ENCODE data around the gene PTPRN2.

Gene PTPRN2

DNA sequence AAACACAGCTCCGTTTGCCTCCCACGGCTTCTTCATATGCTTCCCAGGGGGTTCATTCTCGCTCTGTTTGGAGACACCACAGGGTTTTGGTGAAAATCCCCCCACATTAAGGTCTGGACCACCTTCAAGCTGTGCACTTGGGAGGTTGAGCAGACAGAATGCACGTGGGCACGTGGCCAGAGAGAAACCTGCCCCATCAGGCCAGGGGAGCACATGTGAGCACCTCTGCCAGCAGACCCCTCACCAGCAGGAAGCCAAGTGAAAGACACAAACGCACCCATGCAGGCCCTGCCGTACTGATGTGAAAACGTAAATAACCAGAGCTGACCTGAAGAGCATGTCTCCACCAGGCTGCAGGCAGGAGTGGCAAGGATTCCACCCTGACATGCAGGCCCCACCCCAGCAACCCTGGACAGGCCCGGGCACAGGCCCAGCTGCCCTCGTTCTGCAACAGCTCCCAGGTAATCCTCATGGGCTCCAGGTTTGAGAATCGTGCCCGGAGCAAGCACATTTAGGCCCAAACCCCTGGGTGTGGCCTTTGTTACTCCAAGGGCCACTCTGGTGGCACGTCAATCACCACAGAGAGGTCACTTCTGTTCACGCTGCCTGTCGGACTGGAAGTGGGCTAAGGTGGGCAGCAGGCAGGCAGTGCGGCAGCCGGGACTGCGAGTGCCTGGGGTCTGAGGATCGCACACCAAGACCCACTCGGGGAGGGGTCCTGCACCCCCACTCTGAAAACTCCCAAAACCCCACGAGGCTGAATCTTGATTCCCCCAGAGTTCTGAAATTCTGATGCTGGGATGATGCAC is 184.4 kb downstream of the PTPRN2 start:
- Histone ChIP-seq H3K27me3 (ENCODE audit: control insufficient read depth in 1 of 2, insufficient read depth in 2 of 2, low read length in 2 of 2) (no peaks in the 10 kb centered on the region), H3K9me3 (ENCODE audit: low read length) (no peaks in the 10 kb centered on the region), H3K36me3 (ENCODE audit: insufficient read depth, low read length) (no peaks in the 10 kb centered on the region), H3K27ac (ENCODE audit: low read depth, low read length) (no peak overlapping the region), H3K9ac (ENCODE audit: low read length) (no peak overlapping the region), H3K4me1 (ENCODE audit: insufficient read depth, low read length) (no peaks in the 10 kb centered on the region), H3K4me3 (ENCODE audit: low read depth in 1 of 2, low read length in 2 of 2) (no peak overlapping the region)

DNA sequence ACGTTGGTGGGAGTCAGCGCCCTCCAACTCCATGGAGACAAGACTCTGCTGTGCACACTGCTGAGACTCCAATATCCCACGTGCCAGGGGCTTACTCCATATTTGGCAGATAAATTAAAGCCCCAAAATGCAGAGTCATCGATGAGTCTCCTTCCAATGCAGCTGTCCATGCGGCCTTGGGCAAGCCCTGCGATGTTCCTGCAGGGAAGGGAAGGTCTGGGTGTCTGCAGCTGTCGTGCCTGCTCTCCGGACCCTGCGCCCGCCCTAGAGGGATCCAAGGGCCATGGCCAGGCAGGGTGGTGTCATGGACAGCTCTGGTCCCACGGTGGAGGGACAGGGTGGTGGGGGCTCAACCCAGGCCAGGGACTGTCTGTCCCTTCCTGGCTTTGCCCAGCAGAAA is 185.2 kb downstream of the PTPRN2 start:
- Histone ChIP-seq H3K27me3 (ENCODE audit: control insufficient read depth in 1 of 2, insufficient read depth in 2 of 2, low read length in 2 of 2) (no peaks in the 10 kb centered on the region), H3K4me3 (ENCODE audit: low read depth in 1 of 2, low read length in 2 of 2) (no peak overlapping the region), H3K9me3 (ENCODE audit: low read length) (no peaks in the 10 kb centered on the region), H3K27ac (ENCODE audit: low read depth, low read length) (no peak overlapping the region), H3K36me3 (ENCODE audit: insufficient read depth, low read length) (no peaks in the 10 kb centered on the region), H3K4me1 (ENCODE audit: insufficient read depth, low read length) (no peaks in the 10 kb centered on the region), H3K9ac (ENCODE audit: low read length) (no peak overlapping the region)

DNA sequence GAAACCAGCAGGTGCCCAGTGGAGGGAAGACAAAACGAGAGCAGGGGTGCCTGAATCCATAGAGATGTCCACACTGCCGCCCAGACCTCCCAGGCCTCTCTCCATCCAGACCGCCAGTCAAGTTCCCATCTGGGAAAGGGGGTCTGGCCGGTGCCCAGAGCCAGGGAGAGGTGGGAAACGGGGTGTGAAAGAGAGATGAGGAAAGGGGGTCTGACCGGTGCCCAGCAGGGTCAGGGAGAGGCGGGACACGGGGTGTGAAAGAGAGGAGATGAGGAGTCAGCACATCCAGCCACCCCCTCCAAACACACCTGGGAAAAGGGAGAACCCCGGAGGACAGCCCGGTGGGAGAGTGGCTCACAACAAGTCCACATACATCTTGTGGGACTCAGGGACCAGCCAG is 185.8 kb downstream of the PTPRN2 start:
- no peak overlapping the region for H3K9ac ChIP-seq (ENCODE audit: low read length)
- H3K4me1 ChIP-seq (ENCODE audit: insufficient read depth, low read length), result no peaks in the 10 kb centered on the region
- no peak overlapping the region for H3K4me3 ChIP-seq (ENCODE audit: low read depth in 1 of 2, low read length in 2 of 2)
- H3K27ac ChIP-seq (ENCODE audit: low read depth, low read length), result no peak overlapping the region
- H3K9me3 ChIP-seq (ENCODE audit: low read length), result no peaks in the 10 kb centered on the region
- no peaks in the 10 kb centered on the region for H3K36me3 ChIP-seq (ENCODE audit: insufficient read depth, low read length)
- H3K27me3 ChIP-seq (ENCODE audit: control insufficient read depth in 1 of 2, insufficient read depth in 2 of 2, low read length in 2 of 2), result no peaks in the 10 kb centered on the region

DNA sequence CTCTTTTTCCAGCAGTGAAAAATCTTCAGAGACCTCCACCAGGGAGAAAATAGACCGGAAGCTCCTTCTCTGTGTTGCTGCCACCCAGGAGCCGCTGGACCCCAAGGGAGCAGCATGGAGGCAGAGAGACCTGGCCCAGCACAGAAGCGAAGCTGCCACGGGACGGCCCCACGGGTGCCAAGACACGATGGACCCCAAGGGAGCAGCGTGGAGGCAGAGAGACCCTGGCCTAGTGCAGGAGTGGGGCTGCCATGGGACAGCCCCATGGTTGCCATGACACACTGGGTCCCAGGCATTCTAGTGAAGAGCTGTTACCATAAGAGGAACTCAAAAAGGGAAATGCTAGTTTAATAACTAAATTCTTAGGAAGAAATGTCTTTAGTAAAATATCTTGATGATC is 186.3 kb downstream of the PTPRN2 start:
- Histone ChIP-seq H3K4me1 (ENCODE audit: insufficient read depth, low read length) (no peaks in the 10 kb centered on the region), H3K27me3 (ENCODE audit: control insufficient read depth in 1 of 2, insufficient read depth in 2 of 2, low read length in 2 of 2) (no peaks in the 10 kb centered on the region), H3K36me3 (ENCODE audit: insufficient read depth, low read length) (no peaks in the 10 kb centered on the region), H3K27ac (ENCODE audit: low read depth, low read length) (no peak overlapping the region), H3K4me3 (ENCODE audit: low read depth in 1 of 2, low read length in 2 of 2) (no peak overlapping the region), H3K9ac (ENCODE audit: low read length) (no peak overlapping the region), H3K9me3 (ENCODE audit: low read length) (no peaks in the 10 kb centered on the region)

DNA sequence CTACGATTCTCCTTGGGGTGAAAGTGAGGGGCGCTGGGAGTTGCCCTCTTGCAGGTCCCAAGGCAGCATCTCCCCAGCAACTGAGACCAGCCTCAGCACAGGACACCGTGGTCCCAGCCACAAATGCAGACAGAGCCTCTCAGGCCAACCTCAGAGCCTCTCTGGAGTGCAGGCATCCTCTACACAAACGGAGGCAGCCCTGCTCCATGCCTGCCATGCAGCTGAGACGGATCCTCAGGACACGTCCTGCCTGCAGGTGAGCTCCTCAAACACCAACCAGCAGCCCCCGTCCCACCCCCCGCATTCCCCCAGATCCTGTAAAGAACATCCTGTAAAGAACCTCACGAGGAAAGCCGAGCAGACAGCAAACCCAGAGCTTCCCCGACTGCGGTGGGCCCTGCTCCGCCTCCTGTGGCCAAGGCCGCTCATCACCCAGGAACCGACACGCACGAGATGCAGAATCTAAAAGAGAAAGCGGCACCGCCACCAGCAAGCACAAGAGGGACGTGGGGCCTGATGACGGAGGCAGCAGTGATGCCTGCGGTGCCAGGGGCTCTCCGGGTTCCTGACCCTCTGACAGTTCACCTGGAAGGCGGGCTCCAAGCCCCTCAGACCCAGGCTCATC is 186.9 kb downstream of the PTPRN2 start:
- H3K27ac ChIP-seq (ENCODE audit: low read depth, low read length), result no peak overlapping the region

DNA sequence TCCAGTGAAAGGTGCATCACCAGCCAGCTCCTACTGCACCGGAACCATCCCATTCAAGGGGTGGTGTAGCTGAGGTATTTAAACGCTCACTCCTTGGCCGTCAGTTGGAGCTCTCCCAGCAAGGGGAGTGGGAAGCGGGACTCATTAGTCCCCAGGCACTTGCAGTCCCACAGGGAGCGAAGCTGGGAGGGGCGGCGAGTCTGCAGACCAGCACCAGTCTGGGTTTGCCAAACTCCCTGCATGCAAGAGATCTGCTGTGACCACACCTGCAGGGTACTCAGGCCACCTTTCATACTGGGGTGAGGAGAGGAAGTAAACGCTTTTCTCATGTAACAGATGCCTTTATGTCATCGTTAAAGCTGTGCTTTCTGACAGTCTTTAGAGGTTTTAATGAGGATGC is 187.9 kb downstream of the PTPRN2 start:
- Histone ChIP-seq H3K36me3 (ENCODE audit: insufficient read depth, low read length) (no peaks in the 10 kb centered on the region), H3K9me3 (ENCODE audit: low read length) (no peaks in the 10 kb centered on the region), H3K27me3 (ENCODE audit: control insufficient read depth in 1 of 2, insufficient read depth in 2 of 2, low read length in 2 of 2) (no peaks in the 10 kb centered on the region), H3K4me1 (ENCODE audit: insufficient read depth, low read length) (no peaks in the 10 kb centered on the region), H3K27ac (ENCODE audit: low read depth, low read length) (no peak overlapping the region), H3K4me3 (ENCODE audit: low read depth in 1 of 2, low read length in 2 of 2) (no peak overlapping the region), H3K9ac (ENCODE audit: low read length) (no peak overlapping the region)

More for the DNA sequence above, 186.9 kb downstream of the PTPRN2 start:
- Histone ChIP-seq H3K9ac (ENCODE audit: low read length) (no peak overlapping the region), H3K4me3 (ENCODE audit: low read depth in 1 of 2, low read length in 2 of 2) (no peak overlapping the region), H3K36me3 (ENCODE audit: insufficient read depth, low read length) (no peaks in the 10 kb centered on the region), H3K4me1 (ENCODE audit: insufficient read depth, low read length) (no peaks in the 10 kb centered on the region), H3K27me3 (ENCODE audit: control insufficient read depth in 1 of 2, insufficient read depth in 2 of 2, low read length in 2 of 2) (no peaks in the 10 kb centered on the region), H3K9me3 (ENCODE audit: low read length) (no peaks in the 10 kb centered on the region)

DNA sequence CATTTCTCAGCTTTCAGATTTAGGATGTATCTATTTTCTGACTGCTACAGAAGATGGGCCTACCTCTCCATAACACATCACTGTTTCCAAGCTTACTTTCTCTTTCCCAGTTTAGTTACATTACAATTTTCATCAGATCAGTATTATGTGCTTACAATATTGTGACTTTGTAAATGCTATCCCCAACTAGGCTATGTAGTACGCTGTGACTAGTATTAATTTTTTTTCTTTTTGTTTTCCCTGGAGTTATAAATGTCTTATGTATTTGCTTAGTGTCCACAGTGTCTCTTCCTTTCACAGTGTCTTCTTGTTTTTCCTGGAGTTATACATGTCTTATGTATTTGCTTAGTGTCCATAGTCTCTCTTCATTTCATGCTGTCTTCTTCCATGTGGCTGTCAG is 188.9 kb downstream of the PTPRN2 start:
- Histone ChIP-seq H3K9me3 (ENCODE audit: low read length) (no peaks in the 10 kb centered on the region), H3K9ac (ENCODE audit: low read length) (no peak overlapping the region), H3K4me3 (ENCODE audit: low read depth in 1 of 2, low read length in 2 of 2) (no peak overlapping the region), H3K4me1 (ENCODE audit: insufficient read depth, low read length) (no peaks in the 10 kb centered on the region), H3K27ac (ENCODE audit: low read depth, low read length) (no peak overlapping the region), H3K27me3 (ENCODE audit: control insufficient read depth in 1 of 2, insufficient read depth in 2 of 2, low read length in 2 of 2) (no peaks in the 10 kb centered on the region), H3K36me3 (ENCODE audit: insufficient read depth, low read length) (no peaks in the 10 kb centered on the region)

DNA sequence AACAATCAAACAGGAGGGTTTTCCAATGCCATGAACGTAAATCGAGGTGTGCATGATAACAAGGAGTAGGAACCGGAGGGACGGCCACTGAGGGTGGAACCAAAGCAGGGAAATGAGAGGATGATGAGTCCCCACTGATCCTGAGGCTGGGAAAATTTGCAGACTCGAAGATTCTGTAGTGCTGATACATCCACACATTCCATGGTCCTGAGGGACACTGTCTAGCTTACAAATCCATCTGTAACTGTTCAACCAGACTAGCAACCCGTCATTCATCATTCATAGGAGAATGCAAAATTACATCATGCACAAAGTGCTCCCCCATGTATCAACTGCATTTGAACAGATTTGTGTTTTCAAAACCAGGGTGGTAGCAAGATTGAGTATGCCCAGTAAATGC is 189.7 kb downstream of the PTPRN2 start:
- H3K9ac ChIP-seq (ENCODE audit: low read length), result no peak overlapping the region
- no peak overlapping the region for H3K27ac ChIP-seq (ENCODE audit: low read depth, low read length)

DNA sequence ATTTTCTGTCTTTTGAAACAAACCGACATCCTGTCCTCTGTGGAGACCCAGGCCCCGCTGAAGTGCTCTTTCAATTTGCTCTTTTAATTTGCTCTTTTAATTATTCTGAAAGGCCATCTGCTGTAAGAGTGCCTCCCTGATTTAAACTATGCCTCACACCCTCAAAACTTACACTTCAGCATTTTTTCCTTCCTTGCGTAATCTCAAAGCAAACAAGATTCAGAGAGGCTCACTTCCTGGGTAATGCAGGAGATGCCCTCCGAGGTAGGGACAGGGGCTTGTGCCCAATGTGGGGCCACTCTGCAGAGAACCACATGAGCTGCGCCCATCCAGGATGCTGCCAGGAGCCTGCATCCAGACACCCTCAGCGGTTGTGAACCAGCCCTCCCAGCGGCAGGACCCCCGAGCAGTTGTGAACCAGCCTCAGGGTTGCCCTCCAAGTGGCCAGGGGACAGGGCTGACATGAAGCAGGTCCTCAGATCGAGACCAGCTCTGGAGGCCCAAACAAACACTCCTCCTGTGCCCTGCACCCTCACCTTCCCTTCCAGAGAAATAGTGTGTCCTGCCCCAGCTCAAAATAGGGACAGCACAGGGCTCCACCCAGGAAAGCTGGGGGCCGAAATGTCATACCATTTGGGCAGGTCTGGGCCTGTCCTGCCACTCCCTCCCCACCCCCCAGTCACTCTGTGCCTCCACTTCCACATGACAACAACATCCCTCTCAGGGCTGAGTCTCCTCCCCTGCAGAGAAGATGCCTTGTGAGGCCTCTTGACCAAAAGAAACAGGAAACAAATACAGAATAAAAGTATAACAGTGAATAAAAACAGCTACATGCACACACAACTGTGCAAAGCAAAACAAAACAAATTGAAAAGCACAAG is 190.4 kb downstream of the PTPRN2 start:
- Histone ChIP-seq H3K27ac (ENCODE audit: low read depth, low read length) (no peak overlapping the region), H3K9me3 (ENCODE audit: low read length) (no peaks in the 10 kb centered on the region), H3K9ac (ENCODE audit: low read length) (no peak overlapping the region), H3K27me3 (ENCODE audit: control insufficient read depth in 1 of 2, insufficient read depth in 2 of 2, low read length in 2 of 2) (no peaks in the 10 kb centered on the region), H3K4me3 (ENCODE audit: low read depth in 1 of 2, low read length in 2 of 2) (no peak overlapping the region), H3K4me1 (ENCODE audit: insufficient read depth, low read length) (no peaks in the 10 kb centered on the region), H3K36me3 (ENCODE audit: insufficient read depth, low read length) (no peaks in the 10 kb centered on the region)

More for the DNA sequence above, 189.7 kb downstream of the PTPRN2 start:
- Histone ChIP-seq H3K4me1 (ENCODE audit: insufficient read depth, low read length) (no peaks in the 10 kb centered on the region), H3K9me3 (ENCODE audit: low read length) (no peaks in the 10 kb centered on the region), H3K36me3 (ENCODE audit: insufficient read depth, low read length) (no peaks in the 10 kb centered on the region), H3K4me3 (ENCODE audit: low read depth in 1 of 2, low read length in 2 of 2) (no peak overlapping the region), H3K27me3 (ENCODE audit: control insufficient read depth in 1 of 2, insufficient read depth in 2 of 2, low read length in 2 of 2) (no peaks in the 10 kb centered on the region)

DNA sequence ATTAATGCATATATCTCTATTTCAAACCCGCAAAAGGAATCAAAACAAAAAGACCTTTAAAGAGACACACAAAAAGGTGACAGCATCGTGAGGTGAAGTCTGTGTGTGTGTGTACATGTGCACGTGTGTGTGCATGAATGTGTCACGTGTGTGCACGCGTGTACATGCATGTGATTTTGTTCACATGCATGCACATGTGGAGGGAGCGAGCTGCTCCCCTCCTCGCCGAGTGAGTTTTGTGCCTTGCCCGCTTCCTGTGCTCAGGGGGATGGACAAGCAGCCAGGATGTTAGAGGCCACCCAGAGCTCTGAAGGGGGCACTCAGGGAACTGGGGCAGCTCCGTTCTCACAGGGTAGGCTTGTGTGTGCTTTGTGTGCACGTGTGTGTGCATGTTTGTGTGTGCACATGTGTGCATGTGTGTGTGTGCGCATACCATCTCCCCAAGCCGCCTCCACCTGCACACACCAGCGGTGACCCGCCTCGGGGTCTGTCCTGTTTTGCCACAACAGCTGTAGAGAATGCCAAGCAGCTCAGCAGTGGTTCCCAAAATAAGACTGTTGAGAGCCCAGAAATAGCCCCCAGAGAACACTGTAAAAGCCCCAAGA is 191.2 kb downstream of the PTPRN2 start:
- no peaks in the 10 kb centered on the region for H3K27me3 ChIP-seq (ENCODE audit: control insufficient read depth in 1 of 2, insufficient read depth in 2 of 2, low read length in 2 of 2)
- no peak overlapping the region for H3K9ac ChIP-seq (ENCODE audit: low read length)
- no peak overlapping the region for H3K4me3 ChIP-seq (ENCODE audit: low read depth in 1 of 2, low read length in 2 of 2)
- H3K9me3 ChIP-seq (ENCODE audit: low read length), result no peaks in the 10 kb centered on the region
- no peak overlapping the region for H3K27ac ChIP-seq (ENCODE audit: low read depth, low read length)
- H3K4me1 ChIP-seq (ENCODE audit: insufficient read depth, low read length), result no peaks in the 10 kb centered on the region
- H3K36me3 ChIP-seq (ENCODE audit: insufficient read depth, low read length), result no peaks in the 10 kb centered on the region

DNA sequence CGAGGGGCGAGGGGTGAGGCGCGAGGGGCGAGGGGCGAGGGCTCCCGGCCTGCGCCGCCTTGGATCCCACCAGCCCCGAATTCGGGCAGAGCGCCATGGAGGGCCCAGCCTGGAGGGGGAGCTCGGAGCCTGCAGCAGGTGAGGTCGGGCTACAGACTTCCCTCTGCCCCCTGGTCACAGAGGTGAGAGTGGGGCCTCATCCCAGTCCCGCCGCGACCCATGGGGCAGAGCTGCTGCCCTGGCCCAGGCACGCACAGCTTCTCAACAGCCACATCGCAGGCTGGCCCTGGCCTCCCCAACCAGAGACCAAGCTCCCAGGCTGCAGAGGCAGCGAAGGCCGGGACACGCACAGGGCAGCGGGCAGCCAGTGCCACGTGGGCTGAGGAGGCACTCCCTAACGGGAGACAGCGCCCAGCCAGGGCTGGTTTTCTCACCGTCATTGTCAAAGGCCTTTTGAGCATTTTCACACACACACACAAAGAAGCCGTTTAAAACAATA is 191.8 kb downstream of the PTPRN2 start:
- no peak overlapping the region for H3K27ac ChIP-seq (ENCODE audit: low read depth, low read length)
- H3K9ac ChIP-seq (ENCODE audit: low read length), result no peak overlapping the region
- no peaks in the 10 kb centered on the region for H3K27me3 ChIP-seq (ENCODE audit: control insufficient read depth in 1 of 2, insufficient read depth in 2 of 2, low read length in 2 of 2)
- H3K4me1 ChIP-seq (ENCODE audit: insufficient read depth, low read length), result no peaks in the 10 kb centered on the region
- no peaks in the 10 kb centered on the region for H3K9me3 ChIP-seq (ENCODE audit: low read length)
- H3K36me3 ChIP-seq (ENCODE audit: insufficient read depth, low read length), result no peaks in the 10 kb centered on the region
- H3K4me3 ChIP-seq (ENCODE audit: low read depth in 1 of 2, low read length in 2 of 2), result no peak overlapping the region

Measured in muscle layer of colon (tissue), 2 donors.